ENCODE data around the gene DCDC1. TPM values are rescaled to one million over a fixed set of nuclear protein-coding genes. Genes with fewer than 3 reads are reported as not detected.
"Not testable (repeated sequence)": the region's sequence is repeated elsewhere in the genome, so short reads cannot be mapped to it uniquely, and the experiment has no call there.

Gene DCDC1
- total RNA-seq, 1 donor from 2014 or later: not detected

DNA sequence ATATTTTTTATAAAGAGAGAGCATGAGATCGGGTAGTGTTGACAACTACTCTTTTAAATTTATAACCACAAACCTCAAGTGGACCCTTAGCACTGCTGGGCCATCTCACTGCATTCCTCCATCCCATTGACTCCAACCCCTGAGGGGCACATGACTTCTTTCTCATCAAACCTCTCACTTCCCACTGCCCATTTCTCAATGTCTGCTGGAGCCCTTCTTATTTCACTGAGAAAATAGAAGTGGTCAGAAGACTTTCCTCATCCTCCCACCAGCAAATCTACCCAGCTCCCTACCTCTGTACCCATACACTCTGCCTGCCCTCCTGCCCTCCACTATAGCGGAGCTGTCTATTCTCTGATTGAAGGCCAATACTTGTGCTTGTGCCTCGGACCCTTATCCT lies 412.8 kb downstream of the DCDC1 start:
- no peaks in the 10 kb centered on the region for H3K27me3 Mint-ChIP-seq
- CTCF ChIA-PET: no interaction called here

DNA sequence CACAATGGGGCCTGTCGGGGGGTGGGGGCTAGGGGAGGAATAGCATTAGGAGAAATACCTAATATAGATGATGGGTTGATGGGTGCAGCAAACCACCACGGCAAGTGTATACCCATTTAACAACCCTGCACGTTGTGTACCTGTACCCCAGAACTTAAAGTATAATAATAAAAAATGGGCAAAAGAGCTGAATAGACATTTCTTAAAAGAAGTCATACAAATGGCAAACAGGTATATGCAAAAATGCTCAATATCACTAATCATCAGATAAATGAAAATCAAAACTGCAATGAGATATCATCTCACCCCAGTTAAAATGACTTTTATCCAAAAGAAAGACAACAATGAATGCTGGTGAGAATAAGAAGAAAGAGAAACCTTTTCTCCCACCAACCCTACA lies 419.7 kb downstream of the DCDC1 start:
- Mint-ChIP-seq H3K27me3 (no peaks in the 10 kb centered on the region), H3K4me1 (no peaks in the 10 kb centered on the region), H3K27ac (no peak overlapping the region), H3K36me3 (ENCODE audit: low read depth) (no peaks in the 10 kb centered on the region), H3K9me3 (peaks cover 9% of the 10 kb centered on the region), H3K4me3 (no peak overlapping the region)
- CTCF ChIA-PET: no interaction called here
- DNase-seq (no peak), ATAC-seq (ENCODE audit: low read depth) (no peak)
- POLR2A ChIA-PET: no interaction called here
- intact Hi-C loops (cut with micrococcal nuclease): no loop called here
- TF ChIP-seq, protein P1, sequence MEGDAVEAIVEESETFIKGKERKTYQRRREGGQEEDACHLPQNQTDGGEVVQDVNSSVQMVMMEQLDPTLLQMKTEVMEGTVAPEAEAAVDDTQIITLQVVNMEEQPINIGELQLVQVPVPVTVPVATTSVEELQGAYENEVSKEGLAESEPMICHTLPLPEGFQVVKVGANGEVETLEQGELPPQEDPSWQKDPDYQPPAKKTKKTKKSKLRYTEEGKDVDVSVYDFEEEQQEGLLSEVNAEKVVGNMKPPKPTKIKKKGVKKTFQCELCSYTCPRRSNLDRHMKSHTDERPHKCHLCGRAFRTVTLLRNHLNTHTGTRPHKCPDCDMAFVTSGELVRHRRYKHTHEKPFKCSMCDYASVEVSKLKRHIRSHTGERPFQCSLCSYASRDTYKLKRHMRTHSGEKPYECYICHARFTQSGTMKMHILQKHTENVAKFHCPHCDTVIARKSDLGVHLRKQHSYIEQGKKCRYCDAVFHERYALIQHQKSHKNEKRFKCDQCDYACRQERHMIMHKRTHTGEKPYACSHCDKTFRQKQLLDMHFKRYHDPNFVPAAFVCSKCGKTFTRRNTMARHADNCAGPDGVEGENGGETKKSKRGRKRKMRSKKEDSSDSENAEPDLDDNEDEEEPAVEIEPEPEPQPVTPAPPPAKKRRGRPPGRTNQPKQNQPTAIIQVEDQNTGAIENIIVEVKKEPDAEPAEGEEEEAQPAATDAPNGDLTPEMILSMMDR (IDR thresholded peaks at IDR 0.05): no peak

More for the DNA sequence above, 412.8 kb downstream of the DCDC1 start:
- ATAC-seq (ENCODE audit: low read depth): no peak
- H3K4me1 Mint-ChIP-seq: no peaks in the 10 kb centered on the region
- no peaks in the 10 kb centered on the region for H3K9me3 Mint-ChIP-seq
- POLR2A ChIA-PET: no interaction called here
- intact Hi-C loops (cut with micrococcal nuclease): no loop called here
- TF ChIP-seq, protein P1 (IDR thresholded peaks at IDR 0.05): no peak
- H3K36me3 Mint-ChIP-seq (ENCODE audit: low read depth): no peaks in the 10 kb centered on the region
- H3K4me3 Mint-ChIP-seq: no peak overlapping the region
- DNase-seq: no peak
- no peak overlapping the region for H3K27ac Mint-ChIP-seq

DNA sequence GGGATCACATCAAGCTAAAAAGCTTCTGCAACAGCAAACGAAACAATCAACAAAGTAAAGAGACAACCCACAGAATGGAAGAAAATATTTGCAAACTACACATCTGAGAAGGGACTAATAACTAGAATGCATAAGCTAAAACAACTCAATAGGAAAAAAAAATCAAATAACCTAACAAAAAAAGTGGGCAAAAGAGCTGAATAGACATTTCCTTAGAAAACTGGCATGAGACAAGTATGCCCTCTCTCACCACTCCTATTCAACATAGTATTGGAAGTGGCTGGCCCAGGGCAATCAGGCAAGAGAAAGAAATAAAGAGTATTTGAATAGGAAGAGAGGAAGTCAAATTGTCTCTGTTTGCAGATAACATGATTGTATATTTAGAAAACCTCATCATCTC lies 421.8 kb downstream of the DCDC1 start:
- H3K27ac Mint-ChIP-seq; H3K4me3 Mint-ChIP-seq; H3K4me1 Mint-ChIP-seq; intact Hi-C loops (cut with micrococcal nuclease); POLR2A ChIA-PET; H3K36me3 Mint-ChIP-seq (ENCODE audit: low read depth); DNase-seq; H3K27me3 Mint-ChIP-seq; H3K9me3 Mint-ChIP-seq; ATAC-seq (ENCODE audit: low read depth); CTCF ChIA-PET: not testable (repeated sequence)

DNA sequence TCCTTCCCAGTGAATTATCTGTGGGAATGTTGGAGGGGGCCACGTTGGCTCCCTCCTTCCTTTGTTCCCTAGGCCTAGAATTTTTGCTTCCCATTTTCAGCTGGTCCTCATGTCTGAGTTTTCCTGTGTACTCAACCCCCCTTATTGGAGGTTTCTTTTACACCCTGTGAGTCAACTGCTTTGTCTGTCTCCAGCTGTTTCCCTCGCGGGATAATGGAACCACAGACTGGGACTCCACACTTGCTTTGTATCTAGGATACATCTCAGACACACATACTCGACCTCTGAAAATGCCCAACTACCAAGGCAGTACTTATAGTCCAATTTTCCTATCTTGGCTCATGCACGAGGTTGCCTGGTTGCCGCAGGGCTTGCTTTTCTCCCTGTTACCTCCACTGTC lies 430.7 kb downstream of the DCDC1 start:
- ChIA-PET POLR2A (no interaction called here), CTCF (no interaction called here)
- Mint-ChIP-seq H3K27me3 (no peaks in the 10 kb centered on the region), H3K9me3 (peaks cover 11% of the 10 kb centered on the region), H3K4me1 (no peaks in the 10 kb centered on the region), H3K27ac (no peak overlapping the region), H3K36me3 (ENCODE audit: low read depth) (no peaks in the 10 kb centered on the region), H3K4me3 (no peak overlapping the region)
- TF ChIP-seq, protein P1 (IDR thresholded peaks at IDR 0.05): no peak
- DNase-seq (no peak), ATAC-seq (ENCODE audit: low read depth) (no peak)
- intact Hi-C loops (cut with micrococcal nuclease): no loop called here

DNA sequence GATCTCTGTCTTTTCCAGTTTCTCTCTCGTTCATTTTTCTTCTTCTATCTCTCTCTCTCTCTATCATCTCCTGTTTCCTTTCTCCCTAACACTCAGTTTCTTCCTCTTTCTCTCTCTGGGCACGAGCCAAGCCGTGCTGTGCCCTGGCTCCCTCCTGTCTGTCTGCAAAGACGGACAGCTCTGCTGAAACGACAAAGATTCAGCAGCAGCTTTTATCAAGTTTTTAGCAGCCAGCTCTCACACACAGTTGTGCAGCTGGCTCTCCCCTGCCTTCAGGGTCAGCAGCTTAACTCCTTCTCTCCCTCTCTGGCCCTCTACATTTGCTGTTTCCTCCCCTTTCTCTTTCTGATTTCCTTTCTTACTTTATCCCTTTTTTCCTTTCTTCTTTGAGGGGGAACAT lies 431.4 kb downstream of the DCDC1 start:
- Mint-ChIP-seq H3K4me3 (no peak overlapping the region), H3K4me1 (no peaks in the 10 kb centered on the region), H3K27ac (no peak overlapping the region), H3K27me3 (no peaks in the 10 kb centered on the region), H3K9me3 (peaks cover 11% of the 10 kb centered on the region), H3K36me3 (ENCODE audit: low read depth) (no peaks in the 10 kb centered on the region)
- ChIA-PET CTCF (no interaction called here), POLR2A (no interaction called here)
- intact Hi-C loops (cut with micrococcal nuclease): no loop called here
- TF ChIP-seq, protein P1 (IDR thresholded peaks at IDR 0.05): no peak
- DNase-seq (no peak), ATAC-seq (ENCODE audit: low read depth) (no peak)

DNA sequence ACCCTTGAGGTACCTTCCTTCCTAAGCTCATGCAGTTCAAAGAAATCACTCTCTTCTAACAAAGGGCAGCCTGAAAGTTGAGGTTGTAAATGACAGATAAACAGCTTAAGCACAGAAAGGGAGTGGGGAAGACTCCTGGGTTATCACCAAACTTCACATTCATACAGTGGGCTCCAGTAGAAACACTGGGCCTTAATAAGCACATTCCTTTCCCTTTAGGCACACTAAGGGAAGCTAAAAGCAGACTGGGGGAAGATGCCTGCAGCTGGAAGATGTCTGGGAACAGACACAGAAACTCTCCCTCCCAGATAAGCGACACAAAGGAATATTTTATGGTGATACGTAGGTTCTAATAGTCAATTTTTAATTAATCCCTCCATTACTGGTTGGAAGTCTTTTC lies 433.0 kb downstream of the DCDC1 start:
- Mint-ChIP-seq H3K9me3 (peaks cover 11% of the 10 kb centered on the region), H3K27ac (no peak overlapping the region), H3K4me3 (no peak overlapping the region), H3K36me3 (ENCODE audit: low read depth) (no peaks in the 10 kb centered on the region), H3K27me3 (no peaks in the 10 kb centered on the region), H3K4me1 (no peaks in the 10 kb centered on the region)
- POLR2A ChIA-PET: no interaction called here
- TF ChIP-seq, protein P1 (IDR thresholded peaks at IDR 0.05): no peak
- intact Hi-C loops (cut with micrococcal nuclease): no loop called here
- CTCF ChIA-PET: no interaction called here
- DNase-seq (no peak), ATAC-seq (ENCODE audit: low read depth) (no peak)

Data from activated B cell treated with CpG ODN at 0.5 μM for 24 hours (primary cell).